ENCODE data around the gene CNTNAP5.

Gene CNTNAP5

DNA sequence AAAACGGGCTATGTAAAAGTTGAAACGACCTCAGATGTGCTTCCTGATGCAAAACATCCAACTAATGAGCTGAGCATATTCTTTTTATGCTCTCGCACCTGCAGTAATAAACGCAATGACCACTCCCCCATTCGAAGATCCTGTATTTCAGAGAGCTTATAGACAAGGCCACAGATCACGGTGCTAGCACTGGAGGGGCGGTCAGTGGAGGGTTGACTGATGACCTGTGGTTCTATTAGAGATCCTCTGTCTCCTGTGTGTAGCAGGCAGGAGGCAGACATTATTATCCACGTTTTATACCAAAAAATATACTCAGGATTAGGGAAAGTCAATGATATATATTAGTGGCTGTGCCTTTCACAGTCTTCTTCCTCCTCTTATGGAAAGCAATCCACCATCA is 457.0 kb downstream of the CNTNAP5 start:
- no peak for DNase-seq

- DNase-seq, result no peak
These were observed 457.5 kb downstream of the CNTNAP5 start for GRCh38 chr2:124482551-124482950.

DNA sequence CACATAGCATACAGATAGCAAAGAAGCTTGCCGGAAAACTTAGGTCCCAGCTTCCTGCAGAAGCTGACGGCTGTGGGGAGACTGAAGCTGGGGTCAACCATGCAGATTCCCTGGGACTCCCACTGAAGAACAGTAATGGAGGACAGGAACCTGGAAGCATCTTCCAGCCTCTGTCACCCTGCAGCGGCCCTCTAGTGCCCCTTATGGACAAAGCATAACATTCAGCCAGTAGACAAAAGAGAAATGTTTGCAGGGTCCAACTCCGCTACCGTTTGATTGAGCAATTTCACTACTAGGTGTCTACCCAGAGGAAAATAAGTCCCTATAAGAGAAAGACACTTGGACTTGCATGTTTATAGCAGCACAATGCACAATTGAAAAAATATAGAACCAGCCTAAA is 460.6 kb downstream of the CNTNAP5 start:
- DNase-seq, result no peak

DNA sequence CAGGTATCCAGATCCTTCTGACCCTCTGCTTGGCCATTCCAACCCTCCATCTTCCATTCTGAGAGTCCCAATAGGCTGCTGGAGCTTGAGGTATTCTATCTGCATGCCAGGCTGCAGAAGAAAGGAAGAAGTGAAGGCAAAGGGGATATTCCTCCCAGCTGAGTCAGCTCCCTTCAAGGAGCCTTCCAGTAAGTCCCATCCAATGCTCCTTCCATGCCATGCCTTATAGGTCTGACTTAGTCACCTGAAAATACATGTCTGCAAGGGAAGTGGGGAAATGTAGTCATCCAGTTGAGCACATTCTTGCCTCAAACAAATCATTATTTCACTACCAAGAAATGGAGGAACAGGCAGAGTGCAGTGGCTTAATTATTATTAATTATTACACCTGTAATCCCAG is 464.6 kb downstream of the CNTNAP5 start:
- no peak for DNase-seq

DNA sequence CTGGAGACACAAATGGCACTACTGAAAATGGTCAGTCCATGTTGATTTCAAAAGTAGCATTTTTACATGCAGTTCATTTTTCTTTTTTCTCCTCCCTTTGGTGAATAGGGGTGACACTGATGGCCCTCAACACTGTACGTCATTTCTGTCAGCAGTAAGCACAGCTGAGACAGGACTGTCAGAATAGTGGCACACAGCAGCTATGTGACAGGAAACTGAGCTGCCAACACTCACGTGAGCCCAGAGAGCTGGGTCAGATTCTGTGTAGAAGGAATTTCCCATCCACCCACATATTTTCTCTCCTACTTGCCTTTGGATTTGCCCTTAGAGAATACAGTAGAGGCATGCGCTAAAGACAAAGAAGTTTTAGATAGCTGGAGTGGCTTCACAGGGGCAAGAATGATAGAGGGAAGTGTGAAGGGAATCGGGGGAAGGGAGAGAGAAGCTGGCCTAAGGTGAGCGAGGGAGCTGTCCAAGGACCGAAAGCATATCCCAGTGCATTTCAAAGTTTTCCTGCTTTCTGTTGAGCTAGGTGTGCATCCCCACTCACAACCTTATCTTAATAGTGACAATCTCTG is 476.6 kb downstream of the CNTNAP5 start:
- no peak for DNase-seq

DNA sequence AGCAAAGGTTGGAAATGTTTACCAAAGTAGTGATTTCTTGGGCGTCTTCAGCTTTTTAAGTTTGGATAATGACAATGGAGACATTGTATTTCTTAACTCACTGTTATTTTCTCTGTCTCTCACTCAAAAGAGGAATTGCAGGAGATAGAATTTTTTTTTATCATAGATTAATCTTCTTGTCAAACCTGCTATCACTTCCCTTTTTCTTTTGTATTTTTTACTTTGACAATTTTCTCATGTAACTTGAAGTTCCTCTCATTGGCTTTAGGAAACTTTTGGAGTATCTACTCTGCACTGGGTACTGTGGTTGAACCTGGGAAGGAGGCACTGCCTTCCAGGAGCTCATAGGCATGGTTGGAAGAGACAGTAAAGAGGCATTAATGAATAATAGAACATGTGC is 489.1 kb downstream of the CNTNAP5 start:
- DNase-seq, result no peak

GRCh38 chr2:124520953-124521352 is 495.9 kb downstream of the CNTNAP5 start:
- DNase-seq, result no peak

- DNase-seq, result no peak
These were observed 498.0 kb downstream of the CNTNAP5 start for GRCh38 chr2:124523096-124523495.

DNA sequence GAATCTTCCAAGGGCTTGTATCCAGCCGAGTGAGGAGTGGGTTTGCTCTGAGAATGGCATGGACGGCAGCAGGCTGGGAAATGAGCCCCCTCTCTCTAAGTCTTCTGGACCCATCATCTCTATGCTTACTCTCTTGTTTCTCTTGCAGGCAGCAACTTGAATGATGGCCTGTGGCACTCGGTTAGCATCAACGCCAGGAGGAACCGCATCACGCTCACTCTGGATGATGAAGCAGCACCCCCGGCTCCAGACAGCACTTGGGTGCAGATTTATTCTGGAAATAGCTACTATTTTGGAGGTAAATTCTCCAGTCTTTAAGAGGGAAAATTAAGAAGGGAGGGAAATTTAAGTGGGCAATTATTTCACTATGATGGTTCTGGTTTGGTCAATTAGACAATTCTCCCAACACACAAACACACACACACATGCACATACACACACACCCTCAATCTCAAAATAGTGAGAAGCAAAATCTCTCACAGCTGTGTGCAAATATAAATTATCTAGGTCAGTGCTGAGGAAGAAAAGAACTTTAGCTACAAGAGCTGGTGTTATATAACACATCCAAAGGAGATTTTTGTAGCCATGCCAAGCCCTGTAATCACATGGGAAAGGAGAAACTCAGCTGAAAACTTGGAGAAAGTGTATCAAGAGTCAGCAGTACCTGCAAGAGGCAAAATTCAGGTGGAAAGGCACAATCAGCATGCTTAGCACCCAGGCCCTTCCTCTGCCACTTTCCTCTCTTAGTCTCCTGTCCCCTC is 499.2 kb downstream of the CNTNAP5 start:
- no peak for DNase-seq

GRCh38 chr2:124526221-124526620 is 501.1 kb downstream of the CNTNAP5 start:
- DNase-seq, result no peak

DNA sequence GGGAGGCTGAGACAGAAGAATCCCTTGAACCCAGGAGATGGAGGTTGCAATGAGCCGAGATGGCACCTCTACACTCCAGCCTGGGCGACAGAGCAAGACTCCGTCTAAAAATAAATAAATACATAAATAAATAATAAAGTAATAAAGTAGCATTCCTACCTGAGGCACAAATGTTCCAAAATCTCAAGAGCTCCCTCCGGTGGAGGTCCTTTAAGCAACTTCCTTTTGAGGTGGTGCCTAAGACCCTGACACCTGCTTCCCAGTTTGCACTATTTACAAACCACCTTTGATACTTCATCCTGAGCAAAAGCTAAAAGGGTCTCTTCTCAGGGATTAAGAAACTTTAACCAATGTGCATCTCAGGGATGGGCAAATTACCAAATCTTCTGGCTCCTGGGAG is 505.1 kb downstream of the CNTNAP5 start:
- DNase-seq, result no peak

GRCh38 chr2:124533226-124533954 is 508.3 kb downstream of the CNTNAP5 start:
- no peak for DNase-seq

- DNase-seq, result no peak
These were observed 508.9 kb downstream of the CNTNAP5 start for GRCh38 chr2:124534028-124534427.

DNA sequence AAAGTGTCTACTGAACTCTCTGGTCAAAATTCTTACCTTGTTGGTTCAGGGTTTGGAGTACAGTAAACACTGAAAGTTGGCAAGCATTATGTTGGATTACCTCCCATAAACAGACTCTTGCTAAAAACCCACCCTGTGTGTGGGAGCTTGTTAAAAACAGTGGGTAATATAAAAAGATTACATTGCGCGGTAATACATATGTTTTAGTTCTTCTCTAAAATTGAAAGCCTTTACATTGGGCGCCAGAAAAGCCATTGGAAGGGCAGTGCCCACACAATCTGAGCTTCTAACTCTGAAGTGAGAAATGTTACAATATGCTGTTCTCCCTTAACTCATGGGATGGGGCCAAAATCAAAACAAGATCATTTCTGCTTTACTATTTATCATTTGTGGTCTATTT is 510.7 kb downstream of the CNTNAP5 start:
- DNase-seq, result no peak

DNA sequence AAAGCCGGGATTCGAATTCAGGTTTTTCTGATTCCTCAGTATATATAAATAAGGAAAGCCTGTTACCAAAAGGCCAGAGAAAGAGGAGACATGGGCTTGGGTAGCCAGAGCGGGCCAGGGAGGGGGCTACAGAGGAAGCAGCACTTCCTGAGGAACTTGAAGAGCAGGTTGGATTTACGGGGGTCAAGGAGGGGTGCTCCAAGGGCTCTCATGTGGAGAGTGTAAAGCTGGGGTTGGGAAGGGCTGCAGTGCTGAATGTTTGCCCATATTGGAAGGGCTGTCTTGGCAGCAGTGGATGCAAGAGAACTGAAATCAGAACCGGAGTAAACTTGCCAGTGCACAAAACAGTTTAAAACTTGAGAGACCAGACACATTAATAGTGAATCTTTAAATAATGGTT is 511.5 kb downstream of the CNTNAP5 start:
- no peak for DNase-seq

GRCh38 chr2:124538549-124538948 is 513.5 kb downstream of the CNTNAP5 start:
- no peak for DNase-seq

- DNase-seq, result no peak
These were observed 515.7 kb downstream of the CNTNAP5 start for GRCh38 chr2:124540805-124541204.

DNA sequence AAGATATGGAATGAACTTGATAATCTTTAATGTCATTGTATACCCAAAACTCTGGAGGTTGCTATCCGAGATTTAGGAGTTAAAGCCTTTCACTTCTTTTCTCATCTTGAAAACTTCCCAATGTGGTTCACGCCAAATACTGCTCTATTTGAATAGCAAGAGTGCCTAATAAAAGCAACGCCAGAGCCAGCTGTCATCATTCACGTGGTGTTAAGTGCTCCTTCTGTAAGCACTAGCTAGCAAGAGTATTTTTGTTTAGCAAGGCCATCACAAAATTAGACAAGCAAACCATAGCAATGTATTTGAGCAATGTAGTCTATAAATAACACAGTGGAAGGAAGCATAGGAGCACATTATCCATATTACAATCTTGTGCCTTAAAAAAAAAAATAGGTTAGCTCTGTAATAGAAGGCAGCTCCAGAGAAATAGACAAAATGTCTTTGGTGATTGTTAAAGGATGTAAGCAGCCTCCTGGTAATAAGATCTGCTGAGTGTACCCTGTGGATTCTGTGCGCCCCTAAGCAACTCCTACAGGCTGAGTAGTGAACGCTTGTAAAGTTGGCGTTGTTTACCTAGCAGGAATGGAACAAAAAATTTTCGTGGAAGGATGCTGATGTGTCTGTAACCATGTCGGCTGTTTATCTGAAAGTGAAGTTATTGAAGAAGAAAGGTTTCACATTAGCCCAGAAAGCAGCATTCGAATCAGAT is 518.0 kb downstream of the CNTNAP5 start:
- no peak for DNase-seq

GRCh38 chr2:124547700-124548099 is 522.6 kb downstream of the CNTNAP5 start:
- no peak for DNase-seq

DNA sequence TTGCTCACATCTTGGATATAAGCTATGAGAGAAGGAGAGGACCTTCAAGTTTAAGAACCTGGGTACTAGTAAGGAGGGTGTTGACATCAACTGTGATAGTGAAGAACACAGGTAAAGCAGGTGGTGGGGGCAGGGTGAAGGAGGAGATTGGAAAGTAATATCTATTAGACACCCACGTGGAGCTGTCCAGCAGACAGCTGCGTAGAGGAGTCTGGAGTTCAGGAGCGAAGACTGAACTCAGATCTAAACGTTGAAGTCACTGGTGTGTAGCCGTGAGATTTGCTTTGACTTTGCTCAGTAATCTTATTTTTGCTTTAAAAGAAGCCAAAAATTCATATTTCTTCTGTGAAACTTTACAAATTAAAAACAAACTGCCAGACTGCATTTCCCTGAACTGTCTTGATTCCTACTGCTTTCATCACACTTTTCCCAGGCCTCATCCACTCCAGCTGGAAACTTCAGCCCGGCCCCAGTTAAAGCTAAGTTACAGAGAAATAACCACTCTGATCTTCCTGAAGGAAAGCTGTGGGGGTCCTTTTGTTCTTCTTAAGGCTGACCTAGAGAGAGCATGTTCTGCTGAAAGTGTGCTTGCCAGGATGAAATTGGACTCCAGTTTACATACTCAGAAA is 533.3 kb downstream of the CNTNAP5 start:
- no peak for DNase-seq

DNA sequence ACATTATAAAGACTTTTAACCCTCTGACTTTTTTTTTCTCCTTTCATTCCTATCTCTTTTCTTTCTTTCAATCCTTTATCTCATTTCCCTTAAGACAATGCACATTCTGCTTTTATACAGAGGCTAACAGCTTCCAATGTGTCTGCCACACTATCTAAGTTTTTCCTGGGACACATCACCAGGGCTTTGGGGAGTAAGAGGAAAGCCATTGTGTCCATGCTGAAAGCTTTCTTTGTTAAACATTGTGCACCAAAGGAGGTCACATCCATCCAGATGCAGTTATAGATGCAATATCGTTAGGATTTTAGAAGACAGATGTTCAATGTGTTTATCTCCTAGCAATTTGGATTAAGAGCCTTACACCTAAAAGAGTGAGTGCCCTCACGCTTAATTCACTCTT is 534.1 kb downstream of the CNTNAP5 start:
- DNase-seq, result no peak

DNA sequence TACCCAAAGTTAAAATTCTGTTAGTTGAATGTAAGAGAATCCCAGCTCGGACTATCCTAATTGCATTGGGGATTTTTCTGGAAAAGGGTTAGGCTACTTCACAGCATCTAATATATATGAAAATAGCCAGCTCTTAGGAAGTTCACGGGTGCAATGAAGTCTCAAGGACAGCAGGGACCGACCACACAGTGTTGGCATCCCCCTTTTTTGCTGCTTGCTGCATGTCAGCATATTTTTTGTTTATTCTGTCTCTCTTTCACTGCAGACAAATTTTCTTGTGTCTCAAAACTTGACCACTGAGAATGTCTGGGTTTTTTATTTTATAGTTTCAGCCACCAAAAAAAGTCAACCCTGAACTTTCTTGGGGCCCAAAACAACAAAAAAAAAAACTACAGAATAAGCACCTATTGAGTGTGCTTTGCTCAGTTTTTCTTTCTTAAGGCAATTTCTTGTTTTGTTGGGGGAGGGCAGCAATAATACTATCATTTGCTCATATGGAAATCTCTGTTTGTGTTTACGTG is 535.6 kb downstream of the CNTNAP5 start:
- no peak for DNase-seq

GRCh38 chr2:124561486-124561885 is 536.4 kb downstream of the CNTNAP5 start:
- DNase-seq, result no peak

Measured in GOT3 (cell line).